ENCODE data around the gene SOX21.

Gene SOX21

GRCh38 chr13:94712287-94712811 is at the start of gene SOX21:
Gene SOX21, minus strand, starts transcription at chr13:94712545. Its CDS starts 496 bp downstream, at chr13:94712049.
- H3K27ac ChIP-seq, result no peak within 1 kb of the TSS
- TF ChIP-seq ZFX (IDR thresholded peaks at IDR 0.05), result no peak
- no peak for TF ChIP-seq CTCF (conservative IDR thresholded peaks at IDR 0.05)

- no peak for TF ChIP-seq ZFX (IDR thresholded peaks at IDR 0.05)
- no peak for TF ChIP-seq CTCF (conservative IDR thresholded peaks at IDR 0.05)
- H3K27ac ChIP-seq, result no peak overlapping the region
Observed at GRCh38 chr13:94761407-94761806, 49.1 kb upstream of the SOX21 start.

- TF ChIP-seq CTCF (conservative IDR thresholded peaks at IDR 0.05) (no peak), ZFX (IDR thresholded peaks at IDR 0.05) (no peak)
- no peak overlapping the region for H3K27ac ChIP-seq
Observed at GRCh38 chr13:94759120-94759728, 46.9 kb upstream of the SOX21 start.

- no peak for TF ChIP-seq CTCF (conservative IDR thresholded peaks at IDR 0.05)
- no peak for TF ChIP-seq ZFX (IDR thresholded peaks at IDR 0.05)
- H3K27ac ChIP-seq, result no peak overlapping the region
Observed at GRCh38 chr13:94758436-94758960, 46.2 kb upstream of the SOX21 start.

- TF ChIP-seq CTCF (conservative IDR thresholded peaks at IDR 0.05) (no peak), ZFX (IDR thresholded peaks at IDR 0.05) (no peak)
- no peak overlapping the region for H3K27ac ChIP-seq
Observed at GRCh38 chr13:94753327-94753726, 41.0 kb upstream of the SOX21 start.

- H3K27ac ChIP-seq, result no peak overlapping the region
- no peak for TF ChIP-seq ZFX (IDR thresholded peaks at IDR 0.05)
- TF ChIP-seq CTCF (conservative IDR thresholded peaks at IDR 0.05), result no peak
Observed at GRCh38 chr13:94749162-94749561, 36.8 kb upstream of the SOX21 start.

GRCh38 chr13:94739235-94739634 is 26.9 kb upstream of the SOX21 start:
- no peak overlapping the region for H3K27ac ChIP-seq
- TF ChIP-seq CTCF (conservative IDR thresholded peaks at IDR 0.05) (no peak), ZFX (IDR thresholded peaks at IDR 0.05) (no peak)

All from C4-2B (cell line).